Brain microvascular endothelial cell (primary cell): ENCODE data around the gene ADGRD1.

Experiments
- DNase-seq: peaks from one replicate; pipeline ENCODE4 v3.0.0-alpha.2; 2020
- H3K27ac ChIP-seq: fragments of 250-450 bp; sonication (Bioruptor Pico); 2 replicates; pipeline ENCODE4 v1.5.1; 2020; ENCODE audit warnings: mild to moderate bottlenecking, moderate library complexity
- H3K27me3 ChIP-seq: fragments of 250-450 bp; sonication (Bioruptor Pico); replicated peaks from 2 replicates; pipeline ENCODE4 v1.5.1; 2020; ENCODE audit warnings: mild to moderate bottlenecking
- H3K36me3 ChIP-seq: fragments of 250-450 bp; sonication (Bioruptor Pico); replicated peaks from 2 replicates; pipeline ENCODE4 v1.5.1; 2020; ENCODE audit warnings: mild to moderate bottlenecking
- H3K4me3 ChIP-seq: 2 replicates; pipeline ENCODE4 v1.5.1; 2011; ENCODE audit warnings: low read depth, mild to moderate bottlenecking, control low read depth, low read length, moderate library complexity
- in situ Hi-C: cut with HindIII; loops from 2 replicates; pipeline ENCODE4 v1.10.0; 2017; ENCODE audit warnings: low sequenced_read_pairs, low pct_ligation_motif_present
- TF ChIP-seq, protein P1 (sequence below): IDR thresholded peaks from 2 replicates; pipeline ENCODE4 v1.5.1; 2011; ENCODE audit warnings: low read depth, mild to moderate bottlenecking, moderate library complexity, low read length, control low read depth, inconsistent platforms; ENCODE audit errors: missing control alignments

Gene ADGRD1

DNA sequence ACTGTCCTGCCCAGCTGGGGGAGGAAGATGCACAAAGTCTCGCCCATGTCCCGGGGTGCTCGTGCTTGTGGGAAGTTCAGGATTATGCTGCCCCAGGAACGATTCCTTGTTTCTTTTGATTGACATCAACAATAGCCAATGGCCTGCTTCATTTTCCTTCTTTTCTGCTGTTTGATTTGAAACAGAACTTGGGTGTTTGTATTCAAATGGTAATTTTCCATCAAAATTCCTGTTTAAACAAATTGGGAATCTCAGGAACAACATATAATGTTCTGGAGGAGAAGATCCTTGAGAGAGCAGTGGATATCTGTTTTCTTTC, 97.4 kb downstream of the ADGRD1 start:
- no peak for DNase-seq
- H3K27ac ChIP-seq = no peak overlapping the region
- TF ChIP-seq, protein P1, sequence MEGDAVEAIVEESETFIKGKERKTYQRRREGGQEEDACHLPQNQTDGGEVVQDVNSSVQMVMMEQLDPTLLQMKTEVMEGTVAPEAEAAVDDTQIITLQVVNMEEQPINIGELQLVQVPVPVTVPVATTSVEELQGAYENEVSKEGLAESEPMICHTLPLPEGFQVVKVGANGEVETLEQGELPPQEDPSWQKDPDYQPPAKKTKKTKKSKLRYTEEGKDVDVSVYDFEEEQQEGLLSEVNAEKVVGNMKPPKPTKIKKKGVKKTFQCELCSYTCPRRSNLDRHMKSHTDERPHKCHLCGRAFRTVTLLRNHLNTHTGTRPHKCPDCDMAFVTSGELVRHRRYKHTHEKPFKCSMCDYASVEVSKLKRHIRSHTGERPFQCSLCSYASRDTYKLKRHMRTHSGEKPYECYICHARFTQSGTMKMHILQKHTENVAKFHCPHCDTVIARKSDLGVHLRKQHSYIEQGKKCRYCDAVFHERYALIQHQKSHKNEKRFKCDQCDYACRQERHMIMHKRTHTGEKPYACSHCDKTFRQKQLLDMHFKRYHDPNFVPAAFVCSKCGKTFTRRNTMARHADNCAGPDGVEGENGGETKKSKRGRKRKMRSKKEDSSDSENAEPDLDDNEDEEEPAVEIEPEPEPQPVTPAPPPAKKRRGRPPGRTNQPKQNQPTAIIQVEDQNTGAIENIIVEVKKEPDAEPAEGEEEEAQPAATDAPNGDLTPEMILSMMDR = no peak
- no peaks in the 10 kb centered on the region for H3K27me3 ChIP-seq
- in situ Hi-C loops = no loop called here
- no peak overlapping the region for H3K4me3 ChIP-seq
- H3K36me3 ChIP-seq = no peaks in the 10 kb centered on the region

DNA sequence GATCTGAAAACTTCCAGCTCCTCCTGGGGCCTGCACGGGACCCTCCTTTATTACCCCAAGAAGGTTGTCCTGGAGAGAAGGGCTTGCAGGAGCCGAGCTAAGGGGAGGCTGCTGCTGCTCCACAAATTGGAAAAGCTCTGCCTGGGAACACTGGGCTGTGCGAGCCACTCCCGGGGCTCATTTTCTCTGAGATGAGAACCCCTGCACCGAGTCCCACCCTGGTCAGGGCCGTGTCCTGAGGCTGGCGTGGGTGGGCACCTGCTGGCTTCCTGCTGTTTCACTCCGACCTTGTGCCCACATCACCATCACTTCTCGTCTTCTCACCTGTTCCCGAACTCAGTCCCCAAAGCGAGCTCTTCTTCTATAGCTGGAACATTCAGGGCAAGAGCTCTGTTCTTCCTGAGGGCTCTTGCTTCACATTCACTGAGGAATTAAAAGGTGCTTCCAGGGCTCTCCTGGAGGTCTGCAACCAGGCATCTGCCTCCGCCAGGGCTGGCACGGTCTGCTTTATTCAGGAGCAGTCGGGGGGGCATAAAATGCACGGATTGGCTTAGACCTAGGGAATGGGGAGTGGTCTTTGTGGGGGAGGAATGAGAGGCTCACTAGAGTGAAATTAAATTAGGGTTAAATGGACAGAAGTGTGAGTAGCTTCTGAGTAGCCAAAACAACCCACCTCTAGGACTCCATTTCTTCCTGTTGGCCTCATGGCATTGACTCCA, 98.5 kb downstream of the ADGRD1 start:
- TF ChIP-seq, protein P1 = no peak
- H3K27me3 ChIP-seq = no peaks in the 10 kb centered on the region
- H3K36me3 ChIP-seq = no peaks in the 10 kb centered on the region
- in situ Hi-C loops = no loop called here
- H3K27ac ChIP-seq = no peak overlapping the region
- DNase-seq = no peak
- H3K4me3 ChIP-seq = no peak overlapping the region

DNA sequence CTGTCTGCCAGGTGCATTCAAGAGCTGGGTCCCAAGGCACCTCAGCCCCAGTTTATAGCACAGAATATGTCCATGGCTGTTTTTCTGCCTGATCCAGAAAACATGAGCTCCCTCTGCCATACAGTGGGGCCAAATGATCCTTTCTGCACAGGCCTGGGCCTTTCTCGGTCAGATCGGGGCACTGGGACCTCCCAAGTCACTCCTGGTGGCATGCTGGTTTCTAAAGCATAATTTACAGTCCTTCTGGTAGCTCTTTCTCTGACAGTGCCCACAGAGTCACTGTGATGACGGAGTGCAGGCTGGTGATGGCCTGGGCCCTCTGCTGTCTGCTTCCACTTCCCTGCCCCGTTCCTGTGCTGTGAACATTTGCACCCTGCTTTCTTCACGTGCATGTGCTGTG, 99.2 kb downstream of the ADGRD1 start:
- no peak for DNase-seq
- in situ Hi-C loops = no loop called here
- H3K27ac ChIP-seq = no peak overlapping the region
- no peaks in the 10 kb centered on the region for H3K27me3 ChIP-seq
- no peaks in the 10 kb centered on the region for H3K36me3 ChIP-seq
- no peak overlapping the region for H3K4me3 ChIP-seq
- TF ChIP-seq, protein P1 = no peak

DNA sequence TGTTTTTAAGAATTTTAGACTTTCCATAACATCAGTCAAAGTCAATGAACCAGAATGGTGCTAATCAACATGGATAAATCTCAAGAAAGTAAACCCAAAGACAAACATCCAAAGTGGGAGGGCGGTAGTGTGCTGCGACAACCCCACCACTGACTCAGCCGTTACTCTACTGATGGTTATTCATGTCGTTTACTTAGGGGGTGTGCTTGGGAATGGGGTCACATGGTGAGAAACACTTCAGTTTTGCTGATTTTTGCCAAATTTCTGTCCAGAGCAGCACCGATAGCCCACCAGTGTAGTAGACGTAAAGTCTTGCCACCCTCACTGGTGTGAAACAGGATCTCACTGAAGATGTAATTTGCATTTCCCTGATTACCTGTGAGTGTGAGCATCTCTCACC, 99.9 kb downstream of the ADGRD1 start:
- in situ Hi-C loops = no loop called here
- Histone ChIP-seq H3K36me3 (no peaks in the 10 kb centered on the region), H3K4me3 (no peak overlapping the region), H3K27me3 (no peaks in the 10 kb centered on the region), H3K27ac (no peak overlapping the region)
- no peak for DNase-seq
- TF ChIP-seq, protein P1 = no peak

DNA sequence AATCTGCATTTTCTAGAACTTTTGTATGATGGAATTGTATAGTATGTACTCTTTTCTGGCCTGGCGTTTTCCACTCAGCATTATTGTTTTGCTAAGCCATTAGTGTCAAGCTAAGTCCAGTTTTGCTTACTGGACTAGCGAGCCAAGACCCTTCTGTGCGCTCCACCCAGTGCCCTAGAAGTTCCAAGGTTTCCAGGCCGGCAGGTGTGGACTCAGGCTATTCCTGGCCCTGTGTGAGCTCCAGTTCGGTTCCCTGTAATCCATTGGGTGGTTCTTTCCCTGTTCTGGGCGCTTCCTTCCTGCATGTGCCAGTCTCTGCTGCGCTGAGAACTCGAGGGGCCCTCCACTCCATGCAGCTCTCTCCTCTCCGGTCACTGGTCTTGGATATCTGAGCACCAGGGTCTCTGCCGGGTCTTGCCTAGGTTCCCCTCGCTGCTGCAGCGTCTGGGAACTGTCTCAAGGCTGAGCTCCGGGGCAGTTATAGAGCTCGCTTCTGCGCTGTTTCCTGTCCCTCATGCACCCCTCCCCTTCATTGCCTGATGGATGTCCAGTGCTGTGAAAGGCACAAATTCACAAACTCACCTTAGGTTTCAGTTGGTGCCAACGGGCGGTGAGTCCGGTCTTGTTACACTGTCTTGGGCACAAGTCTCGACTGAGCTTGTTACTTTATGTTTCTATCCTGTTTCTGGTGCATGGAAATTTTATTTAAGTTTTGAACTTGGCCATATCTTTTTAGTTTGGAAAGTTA, 100.8 kb downstream of the ADGRD1 start:
- H3K27me3 ChIP-seq = no peaks in the 10 kb centered on the region
- in situ Hi-C loops = no loop called here
- H3K4me3 ChIP-seq = no peak overlapping the region
- TF ChIP-seq, protein P1 = no peak
- DNase-seq = no peak
- H3K27ac ChIP-seq = no peak overlapping the region
- no peaks in the 10 kb centered on the region for H3K36me3 ChIP-seq
